GM11168 (cell line): Measurements from ENCODE around the gene NACC2.
"Not testable (repeated sequence)": the region's sequence is repeated elsewhere in the genome, so short reads cannot be mapped to it uniquely, and the experiment has no call there.

ENCODE experiments used
- in situ Hi-C: fragments of 300-500 bp; cut with MboI; formaldehyde crosslinking; loops from one replicate; pipeline ENCODE4 v1.12.0; 2022; ENCODE audit warnings: low sequenced_read_pairs; ENCODE audit not compliant: unreplicated experiment

NACC2 gene

GRCh38 chr9:136084063-136084944 is 10.8 kb downstream of the NACC2 start:
- in situ Hi-C loops = no loop called here

DNA sequence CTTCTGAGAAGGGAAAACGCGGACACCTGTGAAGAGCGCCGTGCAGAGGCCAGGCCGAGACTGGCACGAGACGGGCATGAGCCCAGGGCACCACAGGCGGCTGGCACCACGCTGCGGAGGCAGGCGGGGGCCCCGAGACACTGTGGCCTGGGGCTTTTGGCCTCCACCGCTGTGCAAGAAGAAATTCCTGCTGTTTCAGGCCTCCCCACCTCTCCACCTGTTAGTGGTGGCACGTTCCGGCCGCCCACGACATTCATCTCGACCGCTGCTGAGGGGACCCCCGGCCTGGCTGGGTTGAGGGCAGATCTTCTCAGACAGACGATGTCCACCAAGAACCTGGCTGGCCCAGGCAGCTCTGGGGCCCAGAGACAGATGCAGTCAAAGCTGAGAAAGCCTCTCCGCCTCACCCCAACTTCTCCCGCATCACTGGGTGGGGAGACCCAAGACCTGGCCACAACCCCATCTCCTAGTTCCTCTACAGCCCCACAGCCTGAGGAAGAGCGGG is 11.5 kb downstream of the NACC2 start:
- in situ Hi-C loops = no loop called here

DNA sequence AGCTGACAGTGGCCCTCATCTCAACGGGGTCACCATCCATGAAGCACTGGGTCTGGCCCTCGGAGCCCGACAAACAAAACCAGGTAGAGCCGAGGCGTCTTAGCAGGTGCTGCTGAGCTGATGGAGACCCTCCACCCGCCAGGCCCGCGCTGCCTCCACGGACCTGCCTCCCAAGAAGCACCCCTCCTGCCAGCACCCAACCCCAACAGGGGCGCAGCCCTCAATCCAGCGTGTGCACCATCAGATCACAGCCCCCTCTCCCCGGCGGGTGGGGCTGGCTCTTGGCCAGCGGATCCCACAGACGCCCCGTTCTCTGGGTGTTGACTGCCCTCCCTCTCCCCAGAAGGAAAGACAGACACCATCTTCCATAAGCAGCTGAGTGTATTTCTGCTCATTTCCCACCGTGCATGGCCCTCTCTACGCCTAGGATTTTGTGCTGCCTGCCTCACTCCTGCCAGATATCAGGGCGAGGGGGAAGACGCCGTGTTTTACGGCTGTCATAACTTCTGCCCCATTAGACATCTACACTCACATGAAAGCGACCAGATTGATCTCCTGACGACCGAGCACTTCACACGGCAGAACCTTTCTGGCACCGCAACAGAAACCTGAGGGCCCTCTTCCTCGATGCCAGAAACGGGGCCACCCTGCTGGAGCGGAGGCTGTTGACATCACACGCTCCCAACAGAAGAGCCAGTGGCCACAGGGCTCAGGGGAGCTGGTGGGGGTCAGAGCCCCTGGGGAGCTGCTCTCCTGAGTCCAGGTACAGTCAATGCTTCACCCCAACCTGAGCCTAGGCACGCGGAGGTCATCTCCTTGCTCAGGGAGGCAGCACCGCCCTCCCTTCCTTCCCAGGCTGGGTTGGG is 12.4 kb downstream of the NACC2 start:
- in situ Hi-C loops = no loop called here

GRCh38 chr9:136081826-136082495 is 13.1 kb downstream of the NACC2 start:
- in situ Hi-C loops = no loop called here

DNA sequence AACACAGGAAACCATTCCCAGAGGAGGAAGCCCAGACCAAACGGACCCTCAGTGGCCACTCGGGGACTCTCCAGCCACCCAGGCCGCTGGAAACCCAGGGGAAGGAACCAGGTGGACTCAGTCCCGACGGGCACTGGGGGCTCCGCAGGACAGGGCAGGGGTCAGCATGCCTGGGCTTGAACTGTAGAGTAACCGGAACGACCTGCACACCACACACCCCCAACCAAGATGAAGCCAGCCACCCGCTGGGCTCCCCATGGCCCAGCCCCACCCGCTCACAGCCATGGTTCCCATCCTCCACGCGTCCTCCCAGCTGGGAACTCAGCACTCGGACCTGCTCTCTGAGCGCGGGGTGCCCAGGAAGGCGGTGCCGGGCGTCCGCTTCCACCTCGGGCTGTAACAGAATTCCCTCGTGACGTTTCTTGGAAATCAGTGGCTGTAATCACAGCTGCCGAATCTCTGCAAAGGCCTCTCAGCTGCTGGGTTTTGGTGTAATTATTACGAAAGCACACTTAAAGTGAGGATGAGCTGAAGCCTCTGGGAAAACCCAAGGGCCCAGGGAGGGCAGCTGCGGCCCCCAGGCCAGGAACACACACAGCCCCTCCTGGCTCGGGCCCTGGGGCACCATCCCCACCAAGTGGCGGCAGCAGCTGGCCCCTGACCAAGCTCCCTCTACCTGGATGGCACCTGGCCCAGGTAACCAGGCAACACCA is 13.8 kb downstream of the NACC2 start:
- in situ Hi-C loops = no loop called here

DNA sequence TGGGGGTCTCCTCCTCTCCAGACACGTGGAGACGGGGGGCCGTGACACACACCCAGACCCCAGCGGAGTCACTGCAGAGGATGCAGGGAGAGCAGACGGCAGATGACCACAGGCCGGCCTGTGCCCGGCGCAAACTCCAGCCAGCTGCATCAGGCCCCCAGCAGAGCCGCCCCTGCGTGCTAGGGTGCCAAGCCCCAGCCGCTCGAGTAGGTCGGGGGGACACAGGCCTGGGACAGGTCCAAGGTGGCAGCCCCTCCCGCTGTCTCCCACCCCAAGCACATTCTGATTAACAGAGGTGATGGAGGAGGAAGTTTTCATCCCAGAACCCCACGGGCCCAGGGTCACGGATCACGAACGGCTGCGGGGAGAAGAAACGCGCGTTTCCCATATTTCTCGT is 14.4 kb downstream of the NACC2 start:
- in situ Hi-C loops = no loop called here

- in situ Hi-C loops = no loop called here
These were observed 15.2 kb downstream of the NACC2 start for GRCh38 chr9:136079916-136080246.

DNA sequence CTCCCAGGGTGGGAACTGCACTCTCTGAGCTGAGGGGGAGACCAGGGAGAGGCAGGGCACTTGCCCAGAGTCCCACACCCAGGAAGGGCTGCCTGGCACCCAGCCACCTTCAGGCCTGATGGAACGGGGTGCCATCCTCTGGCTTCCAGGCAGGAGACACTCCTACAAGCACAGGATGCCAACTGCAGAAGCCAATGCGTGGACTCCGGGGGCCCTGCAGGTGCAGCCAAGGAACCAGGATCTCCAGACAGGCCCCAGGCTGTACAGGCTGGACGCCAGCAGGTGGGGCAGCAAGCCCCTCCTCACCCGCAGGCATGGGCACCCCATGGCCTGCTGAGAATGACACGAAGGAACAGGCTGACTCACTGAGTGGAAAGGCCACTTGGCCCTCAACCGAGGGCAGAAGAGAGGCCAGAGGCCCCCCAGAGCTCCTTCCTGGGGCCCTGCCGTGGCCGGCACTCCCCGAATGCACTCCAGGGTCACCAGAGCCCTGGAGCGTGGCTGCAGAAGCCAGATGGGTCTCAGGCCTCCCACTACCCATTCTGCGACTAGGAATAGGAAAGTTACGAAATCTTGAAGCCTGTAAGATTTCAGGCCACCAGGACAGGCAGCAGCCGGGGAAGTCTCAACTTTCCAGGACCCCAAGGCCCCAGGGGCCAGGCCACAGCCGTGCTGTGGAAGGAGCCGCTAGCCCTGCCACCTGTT is 15.7 kb downstream of the NACC2 start:
- in situ Hi-C loops = no loop called here

GRCh38 chr9:136078498-136079011 is 16.5 kb downstream of the NACC2 start:
- in situ Hi-C loops = no loop called here

DNA sequence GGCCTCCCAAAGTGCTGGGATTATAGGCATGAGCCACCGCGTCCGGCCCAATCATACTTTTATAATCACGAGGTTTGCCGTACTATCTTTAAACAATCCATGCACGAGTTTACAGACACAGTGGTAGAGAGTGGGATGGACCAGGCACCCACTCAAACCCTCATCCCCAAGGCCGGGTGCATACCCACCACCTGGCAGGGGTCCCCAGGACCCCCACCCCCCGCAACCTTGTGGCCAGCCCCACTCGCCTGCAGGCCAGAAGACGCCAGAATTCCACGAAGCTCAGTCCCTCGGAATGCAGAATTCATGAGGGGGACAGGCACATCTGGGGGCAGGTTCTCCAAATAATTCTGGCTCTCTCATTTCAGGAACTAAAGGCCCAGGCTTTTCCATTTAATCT is 17.1 kb downstream of the NACC2 start:
- in situ Hi-C loops = no loop called here

DNA sequence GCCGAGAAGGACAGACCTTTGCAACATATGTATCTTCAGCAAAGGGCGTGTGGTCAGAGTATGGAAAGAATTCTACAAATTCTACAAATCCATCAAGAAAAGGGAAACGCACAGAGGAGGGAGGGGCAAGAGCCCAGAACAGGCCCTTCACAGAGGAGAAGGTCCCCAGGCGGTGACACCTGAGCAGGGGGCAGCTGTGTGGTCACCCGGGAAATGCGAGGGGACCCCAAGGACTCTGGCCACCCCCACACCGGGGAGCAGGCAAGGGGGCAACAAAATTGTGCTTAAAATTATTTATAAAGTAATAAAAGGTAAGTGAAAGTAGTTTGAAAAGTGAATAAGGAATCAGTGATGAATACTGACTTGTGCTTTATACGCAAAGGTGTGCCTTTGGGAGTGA is 17.6 kb downstream of the NACC2 start:
- in situ Hi-C loops = no loop called here

GRCh38 chr9:136075881-136076678 is 19.0 kb downstream of the NACC2 start:
- in situ Hi-C loops = no loop called here

GRCh38 chr9:136075134-136075841 is 19.8 kb downstream of the NACC2 start:
- in situ Hi-C loops = no loop called here

- in situ Hi-C loops = no loop called here
These were observed 20.4 kb downstream of the NACC2 start for GRCh38 chr9:136074706-136075105.

DNA sequence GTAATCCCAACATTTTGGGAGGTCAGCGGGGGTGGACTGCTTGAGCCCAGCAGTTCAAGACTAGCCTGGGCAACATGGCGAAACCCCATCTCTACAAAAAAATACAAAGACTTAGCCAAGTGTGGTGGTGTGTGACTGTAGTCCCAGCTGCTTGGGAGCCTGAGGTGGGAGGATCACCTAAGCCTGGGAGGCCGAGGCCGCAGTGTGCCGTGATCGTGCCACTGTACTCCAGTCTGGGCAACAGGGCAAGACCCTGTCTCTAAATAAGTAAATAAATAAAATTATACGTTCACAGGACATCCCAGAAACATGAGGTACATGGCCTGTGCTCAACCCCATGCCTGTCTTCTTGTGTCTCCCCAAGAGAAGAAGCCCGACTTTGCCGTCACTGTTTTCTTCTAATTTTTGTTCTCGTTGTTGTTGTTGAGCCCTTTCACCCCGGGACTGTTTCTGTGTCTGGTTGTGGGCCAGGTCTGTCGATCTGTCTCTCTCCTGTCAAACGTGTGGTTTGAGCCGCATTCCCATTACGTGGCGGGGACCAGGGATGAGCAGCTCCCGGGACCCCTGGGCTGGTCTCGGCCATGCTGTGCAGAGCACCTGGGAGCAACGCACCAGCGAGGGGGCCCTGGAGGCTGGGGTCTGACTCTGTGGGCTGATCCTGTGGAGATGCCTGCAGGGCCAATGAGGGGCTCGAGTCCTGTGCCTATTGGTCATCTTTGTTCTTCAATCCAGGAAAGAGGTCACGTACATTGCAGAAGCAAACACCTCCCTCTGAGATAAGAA is 32.2 kb downstream of the NACC2 start:
- in situ Hi-C loops = no loop called here

DNA sequence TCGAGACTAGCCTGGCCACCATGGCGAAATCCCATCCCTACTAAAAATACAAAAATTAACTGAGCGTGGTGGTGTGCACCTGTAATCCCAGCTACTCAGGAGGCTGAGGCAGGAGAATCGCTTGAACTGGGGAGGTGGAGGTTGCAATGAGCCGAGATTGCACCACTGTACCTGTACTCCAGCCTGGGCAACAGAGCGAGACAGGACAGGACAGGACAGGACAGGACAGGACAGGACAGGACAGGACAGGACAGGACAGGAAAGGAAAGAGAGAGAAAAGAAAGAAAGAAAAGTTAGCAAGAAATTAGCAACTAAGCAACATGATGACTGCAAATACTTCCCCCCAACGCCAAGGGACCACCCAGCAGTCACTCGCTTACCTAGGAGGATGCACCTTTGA is 33.2 kb downstream of the NACC2 start:
- in situ Hi-C loops = not testable (repeated sequence)

GRCh38 chr9:136061405-136061804 is 33.7 kb downstream of the NACC2 start:
- in situ Hi-C loops = no loop called here
